Hepatocyte (in vitro differentiated cells): ENCODE data around the gene ARFGAP1. TPM values are rescaled to one million over a fixed set of nuclear protein-coding genes. Genes with fewer than 3 reads are reported as not detected.

ENCODE experiments used
- DNase-seq: peaks from one replicate; pipeline ENCODE4 v3.0.0-alpha.2; 2016; ENCODE audit warnings: low spot score
- H2AFZ ChIP-seq: fragments of 200-600 bp; sonication (generic); 2 replicates; pipeline ENCODE4 v1.6.0; 2016; ENCODE audit warnings: antibody characterized with exemption, mild to moderate bottlenecking
- H3K27ac ChIP-seq: fragments of 200-600 bp; sonication (generic); 2 replicates; pipeline ENCODE4 v1.5.1; 2016; ENCODE audit warnings: mild to moderate bottlenecking
- H3K27me3 ChIP-seq: fragments of 200-600 bp; sonication (generic); 2 replicates; pipeline ENCODE4 v1.6.1; 2016
- H3K36me3 ChIP-seq: fragments of 200-600 bp; sonication (generic); replicated peaks from 2 replicates; pipeline ENCODE4 v1.5.1; 2016; ENCODE audit warnings: low read depth; ENCODE audit not compliant: insufficient read depth
- H3K4me1 ChIP-seq: fragments of 200-600 bp; sonication (generic); 2 replicates; pipeline ENCODE4 v1.5.1; 2016; ENCODE audit warnings: mild to moderate bottlenecking, moderate library complexity; ENCODE audit not compliant: insufficient read depth
- H3K4me2 ChIP-seq: fragments of 200-600 bp; sonication (generic); 2 replicates; pipeline ENCODE4 v1.6.0; 2016
- H3K4me3 ChIP-seq: fragments of 200-600 bp; sonication (generic); 2 replicates; pipeline ENCODE4 v1.5.1; 2016; ENCODE audit warnings: mild to moderate bottlenecking
- H3K79me2 ChIP-seq: fragments of 200-600 bp; sonication (generic); 2 replicates; pipeline ENCODE4 v1.6.0; 2017; ENCODE audit warnings: mild to moderate bottlenecking
- H3K9me2 ChIP-seq: fragments of 200-600 bp; sonication (generic); replicated peaks from 2 replicates; pipeline ENCODE4 v1.6.0; 2017; ENCODE audit warnings: mild to moderate bottlenecking; ENCODE audit not compliant: insufficient read depth
- H3K9me3 ChIP-seq: fragments of 200-600 bp; sonication (generic); 2 replicates; pipeline ENCODE4 v1.5.1; 2016; ENCODE audit warnings: low read depth, mild to moderate bottlenecking
- H4K20me1 ChIP-seq: fragments of 200-600 bp; sonication (generic); 2 replicates; pipeline ENCODE4 v1.6.0; 2016; ENCODE audit warnings: mild to moderate bottlenecking; ENCODE audit not compliant: insufficient read depth, poor library complexity, severe bottlenecking
- EZH2 ChIP-seq: fragments of 200-600 bp; sonication (generic); IDR thresholded peaks from 2 replicates; pipeline ENCODE4 v1.6.1; 2016; ENCODE audit warnings: antibody characterized with exemption, mild to moderate bottlenecking, borderline replicate concordance
- EZH2phosphoT487 ChIP-seq: fragments of 200-600 bp; sonication (generic); IDR thresholded peaks from one replicate; pipeline ENCODE4 v1.6.1; 2018; ENCODE audit warnings: antibody characterized with exemption, mild to moderate bottlenecking, low read depth, moderate library complexity; ENCODE audit not compliant: unreplicated experiment, severe bottlenecking
- WGBS: methylation state at CpG from one replicate; pipeline ENCODE4 v1.1.6; 2016; ENCODE audit warnings: low lambda C conversion rate; ENCODE audit errors: missing lambda C conversion rate; 5-methylcytosine and 5-hydroxymethylcytosine counted together
- microRNA counts: library from miRNA; unstranded; fragments of <30 nt; microRNA quantifications from one replicate; lab custom pipeline; 2017
- microRNA-seq: library from miRNA; unstranded; fragments of <30 nt; microRNA quantifications from one replicate; pipeline ENCODE4, GENCODE V29; 2017
- polyA plus RNA-seq: library from polyadenylated mRNA; unstranded; fragments of >200 nt; fragmentation: Nextera tagmentation; extraction: Ambion mirVana; gene quantifications from 2 replicates; pipeline ENCODE4 v1.2.1, GENCODE V29; 2016
- small RNA-seq: library from RNA; depleted of rRNA; stranded (forward); fragments of <200 nt; gene quantifications from one replicate; pipeline ENCODE3, GENCODE V24; 2014
- total RNA-seq: library from RNA; depleted of rRNA; stranded (reverse); fragments of >200 nt; gene quantifications from 2 replicates; pipeline ENCODE4 v1.2.3, GENCODE V29; 2014
- TF ChIP-seq, protein P1 (sequence below): fragments of 200-600 bp; sonication (generic); IDR thresholded peaks from 2 replicates; pipeline ENCODE4 v1.5.1; 2016; ENCODE audit warnings: antibody characterized with exemption, mild to moderate bottlenecking; ENCODE audit not compliant: poor library complexity

ARFGAP1 gene
- total and polyA plus RNA-seq, 2 experiments from 2014 or later, result 78.2 to 99.0 TPM

DNA sequence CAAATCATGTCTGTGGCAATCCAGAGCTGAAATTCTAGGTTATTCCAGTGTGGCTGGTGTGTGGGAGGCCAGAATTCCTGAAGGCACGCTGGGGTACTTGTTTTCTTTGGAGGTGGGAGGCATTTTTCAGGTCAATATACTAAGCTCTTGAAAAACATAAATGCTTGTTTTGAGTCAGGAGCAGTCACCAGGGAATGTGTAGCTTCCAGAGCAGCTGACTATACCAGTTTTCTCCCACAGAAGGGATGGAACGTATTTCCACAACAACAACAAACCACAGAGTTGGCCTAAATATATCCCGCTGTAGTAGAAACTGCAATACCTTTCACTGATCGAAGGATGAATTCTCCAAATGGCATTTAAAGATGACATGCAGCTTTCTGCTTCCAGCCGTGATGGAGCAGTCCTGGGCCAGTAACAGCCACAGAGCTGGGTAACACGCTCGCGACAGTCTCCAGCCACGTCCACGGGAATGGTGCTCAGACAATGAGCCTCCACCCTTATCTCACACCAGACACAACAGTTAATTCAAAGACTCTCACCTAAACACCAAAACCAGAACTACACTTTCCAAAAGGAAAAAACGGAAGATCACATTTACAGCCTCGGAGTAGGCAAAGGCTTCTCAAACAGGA lies 65.3 kb downstream of the ARFGAP1 start:
- 70% methylated on average over 12 of the region's 12 CpGs for WGBS
- Histone ChIP-seq H3K9me2 (no peaks in the 10 kb centered on the region), H3K36me3 (no peaks in the 10 kb centered on the region), H3K27me3 (peaks cover 12% of the 10 kb centered on the region), H3K9me3 (no peaks in the 10 kb centered on the region), H3K4me1 (no peaks in the 10 kb centered on the region), H4K20me1 (no peaks in the 10 kb centered on the region), H3K4me2 (no peak overlapping the region), H3K79me2 (no peaks in the 10 kb centered on the region), H3K4me3 (no peak overlapping the region), H3K27ac (no peak overlapping the region), H2AFZ (no peak overlapping the region)
- no peak for DNase-seq
- no peak for TF ChIP-seq EZH2
- TF ChIP-seq, protein P1, sequence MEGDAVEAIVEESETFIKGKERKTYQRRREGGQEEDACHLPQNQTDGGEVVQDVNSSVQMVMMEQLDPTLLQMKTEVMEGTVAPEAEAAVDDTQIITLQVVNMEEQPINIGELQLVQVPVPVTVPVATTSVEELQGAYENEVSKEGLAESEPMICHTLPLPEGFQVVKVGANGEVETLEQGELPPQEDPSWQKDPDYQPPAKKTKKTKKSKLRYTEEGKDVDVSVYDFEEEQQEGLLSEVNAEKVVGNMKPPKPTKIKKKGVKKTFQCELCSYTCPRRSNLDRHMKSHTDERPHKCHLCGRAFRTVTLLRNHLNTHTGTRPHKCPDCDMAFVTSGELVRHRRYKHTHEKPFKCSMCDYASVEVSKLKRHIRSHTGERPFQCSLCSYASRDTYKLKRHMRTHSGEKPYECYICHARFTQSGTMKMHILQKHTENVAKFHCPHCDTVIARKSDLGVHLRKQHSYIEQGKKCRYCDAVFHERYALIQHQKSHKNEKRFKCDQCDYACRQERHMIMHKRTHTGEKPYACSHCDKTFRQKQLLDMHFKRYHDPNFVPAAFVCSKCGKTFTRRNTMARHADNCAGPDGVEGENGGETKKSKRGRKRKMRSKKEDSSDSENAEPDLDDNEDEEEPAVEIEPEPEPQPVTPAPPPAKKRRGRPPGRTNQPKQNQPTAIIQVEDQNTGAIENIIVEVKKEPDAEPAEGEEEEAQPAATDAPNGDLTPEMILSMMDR, result no peak
- TF ChIP-seq EZH2phosphoT487, result no peak

MicroRNA genes within 50 kb of the gene (microRNA counts, 767-probe panel; counts per million panel counts)
- microRNA hsa-miR-3196 (lab: Ali Mortazavi, UCI), result not detected

Small RNA genes lying within 50 kb of the gene (microRNA-seq; reads per million reads assigned to microRNA genes)
- gene MIR3196, result not detected
- 4.9 reads per million, percentile 8 among the genes with 10 or more reads in this experiment for gene MIR4326

Small RNA genes lying within 50 kb of the gene (small RNA-seq; reads per million reads assigned to genes)
- gene MIR3196, result not detected
- gene MIR4326, result 1.9 reads per million, percentile 85 among the genes with 10 or more reads in this experiment
- gene RNU6-994P, result not detected

Other genes starting within 250 kb of the ARFGAP1 start
- gene YTHDF1, start 56.7 kb upstream of the ARFGAP1 start, total RNA-seq, result 35.9 and 36.0 TPM in 2 replicates
- 51.2 and 57.4 TPM in 2 replicates for gene YTHDF1, start 56.7 kb upstream of the ARFGAP1 start, polyA plus RNA-seq
- gene BIRC7, start 36.9 kb upstream of the ARFGAP1 start, total RNA-seq, result 0.43 TPM in 1 of 2 replicates, not detected in the other
- gene BIRC7, start 36.9 kb upstream of the ARFGAP1 start, polyA plus RNA-seq, result 2.0 and 2.1 TPM in 2 replicates
- 13.5 and 23.0 TPM in 2 replicates for gene NKAIN4, start 18.4 kb upstream of the ARFGAP1 start, total RNA-seq
- gene NKAIN4, start 18.4 kb upstream of the ARFGAP1 start, polyA plus RNA-seq, result 21.0 and 22.9 TPM in 2 replicates
- not detected in 2 replicates for gene COL20A1, start 20.4 kb downstream of the ARFGAP1 start, total RNA-seq
- gene COL20A1, start 20.4 kb downstream of the ARFGAP1 start, polyA plus RNA-seq, result not detected in 2 replicates
- gene CHRNA4, start 88.5 kb downstream of the ARFGAP1 start, total RNA-seq, result 0.12 TPM in 1 of 2 replicates, not detected in the other
- gene CHRNA4, start 88.5 kb downstream of the ARFGAP1 start, polyA plus RNA-seq, result 0.25 TPM in 1 of 2 replicates, not detected in the other
- 2.9 and 3.5 TPM in 2 replicates for gene KCNQ2, start 199.8 kb downstream of the ARFGAP1 start, total RNA-seq
- gene KCNQ2, start 199.8 kb downstream of the ARFGAP1 start, polyA plus RNA-seq, result 4.3 and 5.4 TPM in 2 replicates
- gene EEF1A2, start 226.3 kb downstream of the ARFGAP1 start, total RNA-seq, result 18.5 and 23.5 TPM in 2 replicates
- 12.0 and 14.8 TPM in 2 replicates for gene EEF1A2, start 226.3 kb downstream of the ARFGAP1 start, polyA plus RNA-seq
- gene PPDPF, start 248.0 kb downstream of the ARFGAP1 start, total RNA-seq, result 47.6 and 55.1 TPM in 2 replicates
- 330 and 333 TPM in 2 replicates for gene PPDPF, start 248.0 kb downstream of the ARFGAP1 start, polyA plus RNA-seq